ENCODE data around the gene SH3BGR. TPM values are rescaled to one million over a fixed set of nuclear protein-coding genes. Genes with fewer than 3 reads are reported as not detected.

Gene SH3BGR
- total and polyA plus RNA-seq, 2 of the 8 experiments (the other 6 are each of a cell fraction or from before 2014, with no cell fraction given), result 2.1 to 5.9 TPM

- TF ChIP-seq TEAD4 (IDR thresholded peaks at IDR 0.05; ENCODE audit: low read depth, low read length) (no peak), CEBPB (IDR thresholded peaks at IDR 0.05; ENCODE audit: low read depth, low read length) (no peak), FOSL1 (IDR thresholded peaks at IDR 0.05; ENCODE audit: insufficient read depth, low read depth, low read length) (no peak), ATF3 (IDR thresholded peaks at IDR 0.05; ENCODE audit: insufficient read depth, low read depth, low read length) (no peak), TCF12 (IDR thresholded peaks at IDR 0.05; ENCODE audit: low read depth, low read length) (no peak)
Measured at GRCh38 chr21:39562791-39563770, 111.3 kb downstream of the SH3BGR start (continued).
